Measurements from ENCODE around the gene C9orf153. TPM values are rescaled to one million over a fixed set of nuclear protein-coding genes. Genes with fewer than 3 reads are reported as not detected.

The C9orf153 gene
- polyA plus RNA-seq, 1 of the 3 experiments (the other 2 are of a cell fraction): 0.03 TPM

DNA sequence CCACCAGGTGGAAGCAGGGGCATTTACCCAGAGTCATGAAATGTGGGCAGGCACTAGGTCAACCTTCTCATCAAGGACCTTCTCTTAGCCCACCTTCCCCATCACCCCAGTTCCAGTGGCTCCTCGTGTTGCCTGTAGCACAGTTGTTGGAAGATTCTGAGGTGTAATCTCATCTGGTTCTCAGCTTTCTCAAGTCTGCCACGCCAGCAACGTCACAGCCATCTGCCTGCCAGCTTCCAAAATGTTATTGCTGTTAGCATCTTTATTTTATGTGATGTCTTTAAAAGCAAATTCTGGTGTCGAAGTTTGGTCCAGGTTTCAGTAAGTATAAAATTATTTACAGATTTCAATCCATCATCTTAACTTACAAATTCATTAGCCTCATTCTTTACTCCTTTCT is 10.7 kb downstream of the C9orf153 start:
- H3K9me3 ChIP-seq: no peaks in the 10 kb centered on the region
- H3K27me3 ChIP-seq (ENCODE audit: insufficient read depth): no peaks in the 10 kb centered on the region
- TF ChIP-seq, protein P1, sequence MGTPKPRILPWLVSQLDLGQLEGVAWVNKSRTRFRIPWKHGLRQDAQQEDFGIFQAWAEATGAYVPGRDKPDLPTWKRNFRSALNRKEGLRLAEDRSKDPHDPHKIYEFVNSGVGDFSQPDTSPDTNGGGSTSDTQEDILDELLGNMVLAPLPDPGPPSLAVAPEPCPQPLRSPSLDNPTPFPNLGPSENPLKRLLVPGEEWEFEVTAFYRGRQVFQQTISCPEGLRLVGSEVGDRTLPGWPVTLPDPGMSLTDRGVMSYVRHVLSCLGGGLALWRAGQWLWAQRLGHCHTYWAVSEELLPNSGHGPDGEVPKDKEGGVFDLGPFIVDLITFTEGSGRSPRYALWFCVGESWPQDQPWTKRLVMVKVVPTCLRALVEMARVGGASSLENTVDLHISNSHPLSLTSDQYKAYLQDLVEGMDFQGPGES (IDR thresholded peaks at IDR 0.05; ENCODE audit: low read depth, low read length): no peak
- TF ChIP-seq POLR2AphosphoS5 (IDR thresholded peaks at IDR 0.05; ENCODE audit: low read depth, low read length): no peak
- TF ChIP-seq ELF1 (IDR thresholded peaks at IDR 0.05): no peak
- no peak for TF ChIP-seq EZH2phosphoT487 (IDR thresholded peaks at IDR 0.05; ENCODE audit: borderline replicate concordance, low read depth)
- TF ChIP-seq RCOR1 (IDR thresholded peaks at IDR 0.05; ENCODE audit: low read length): no peak
- TF ChIP-seq NRF1 (IDR thresholded peaks at IDR 0.05; ENCODE audit: low read depth, low read length): no peak
- no peak for TF ChIP-seq USF2 (IDR thresholded peaks at IDR 0.05; ENCODE audit: borderline replicate concordance, low read depth, low read length)
- no peak for TF ChIP-seq PBX3 (IDR thresholded peaks at IDR 0.05)
- no peak for TF ChIP-seq FOXM1 (IDR thresholded peaks at IDR 0.05; ENCODE audit: low read depth)
- no peak for TF ChIP-seq MEF2A (IDR thresholded peaks at IDR 0.05; ENCODE audit: borderline replicate concordance, low read depth)
- TF ChIP-seq, protein P2, sequence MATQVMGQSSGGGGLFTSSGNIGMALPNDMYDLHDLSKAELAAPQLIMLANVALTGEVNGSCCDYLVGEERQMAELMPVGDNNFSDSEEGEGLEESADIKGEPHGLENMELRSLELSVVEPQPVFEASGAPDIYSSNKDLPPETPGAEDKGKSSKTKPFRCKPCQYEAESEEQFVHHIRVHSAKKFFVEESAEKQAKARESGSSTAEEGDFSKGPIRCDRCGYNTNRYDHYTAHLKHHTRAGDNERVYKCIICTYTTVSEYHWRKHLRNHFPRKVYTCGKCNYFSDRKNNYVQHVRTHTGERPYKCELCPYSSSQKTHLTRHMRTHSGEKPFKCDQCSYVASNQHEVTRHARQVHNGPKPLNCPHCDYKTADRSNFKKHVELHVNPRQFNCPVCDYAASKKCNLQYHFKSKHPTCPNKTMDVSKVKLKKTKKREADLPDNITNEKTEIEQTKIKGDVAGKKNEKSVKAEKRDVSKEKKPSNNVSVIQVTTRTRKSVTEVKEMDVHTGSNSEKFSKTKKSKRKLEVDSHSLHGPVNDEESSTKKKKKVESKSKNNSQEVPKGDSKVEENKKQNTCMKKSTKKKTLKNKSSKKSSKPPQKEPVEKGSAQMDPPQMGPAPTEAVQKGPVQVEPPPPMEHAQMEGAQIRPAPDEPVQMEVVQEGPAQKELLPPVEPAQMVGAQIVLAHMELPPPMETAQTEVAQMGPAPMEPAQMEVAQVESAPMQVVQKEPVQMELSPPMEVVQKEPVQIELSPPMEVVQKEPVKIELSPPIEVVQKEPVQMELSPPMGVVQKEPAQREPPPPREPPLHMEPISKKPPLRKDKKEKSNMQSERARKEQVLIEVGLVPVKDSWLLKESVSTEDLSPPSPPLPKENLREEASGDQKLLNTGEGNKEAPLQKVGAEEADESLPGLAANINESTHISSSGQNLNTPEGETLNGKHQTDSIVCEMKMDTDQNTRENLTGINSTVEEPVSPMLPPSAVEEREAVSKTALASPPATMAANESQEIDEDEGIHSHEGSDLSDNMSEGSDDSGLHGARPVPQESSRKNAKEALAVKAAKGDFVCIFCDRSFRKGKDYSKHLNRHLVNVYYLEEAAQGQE (IDR thresholded peaks at IDR 0.05; ENCODE audit: low read depth, low read length): no peak
- TF ChIP-seq SIN3A (IDR thresholded peaks at IDR 0.05; ENCODE audit: borderline replicate concordance, low read depth, low read length): no peak
- no peak for TF ChIP-seq NFIC (IDR thresholded peaks at IDR 0.05; ENCODE audit: borderline replicate concordance)
- no peak for TF ChIP-seq CHD2 (IDR thresholded peaks at IDR 0.05; ENCODE audit: low read length, partially characterized antibody)
- TF ChIP-seq TEAD4 (IDR thresholded peaks at IDR 0.05; ENCODE audit: borderline replicate concordance, insufficient read depth): no peak
- no peak for TF ChIP-seq CTCF (IDR thresholded peaks at IDR 0.05)
- no peak for TF ChIP-seq TCF12 (IDR thresholded peaks at IDR 0.05)
- H3K4me2 ChIP-seq: no peak overlapping the region
- no peaks in the 10 kb centered on the region for H3K9me2 ChIP-seq
- no peak overlapping the region for H3K4me3 ChIP-seq (ENCODE audit: low read depth in 2 of 2, low read length in 1 of 2)
- no peaks in the 10 kb centered on the region for H3K4me1 ChIP-seq (ENCODE audit: control insufficient read depth in 1 of 2, insufficient read depth in 2 of 2, low read depth in 1 of 2, low read length in 1 of 2)
- no peaks in the 10 kb centered on the region for H3F3A ChIP-seq (replicated peaks; ENCODE audit: insufficient read depth)
- H3K79me2 ChIP-seq (ENCODE audit: insufficient read depth): no peaks in the 10 kb centered on the region
- H4K20me1 ChIP-seq (ENCODE audit: insufficient read depth): no peaks in the 10 kb centered on the region
- no peak overlapping the region for H2AFZ ChIP-seq (ENCODE audit: low read depth)
- ChIA-PET POLR2A (no interaction called here), CTCF (interaction anchor here (0.6 to 2.5 kb wide), 3 partner anchors 10 to 92 kb away, joined by 3 to 9 read pairs (median 3); no protein-coding TSS in a partner anchor)
- 64% methylated on average over 4 of the region's 4 CpGs for WGBS (ENCODE audit: low lambda C conversion rate)
- DNase-seq: no peak
- no peak overlapping the region for H3K9ac ChIP-seq
- H3K36me3 ChIP-seq (replicated peaks in 1 of 2; ENCODE audit: control insufficient read depth in 1 of 2, insufficient read depth in 2 of 2, low read length in 1 of 2): no peaks in the 10 kb centered on the region
- no peak overlapping the region for H3K27ac ChIP-seq (ENCODE audit: low read depth in 2 of 2, low read length in 1 of 2)
